ENCODE results near the gene NFIA. TPM values are rescaled to one million over a fixed set of nuclear protein-coding genes. Genes with fewer than 3 reads are reported as not detected.

The NFIA gene
- total and polyA plus RNA-seq, 12 donors: 11.2 to 117 (median 92.5) TPM

- peak; percentile 48 to 74 for DNase-seq
Measured at GRCh38 chr1:61337981-61338848, 255.9 kb downstream of the NFIA start.

GRCh38 chr1:61338899-61339298 lies 256.5 kb downstream of the NFIA start:
- 87 to 90% methylated on average over 5 of the region's 5 CpGs for WGBS, 2 donors
- H3K4me3 ChIP-seq: peak overlapping the region in 4 of 10 donors; percentile 11 to 28 (median 24)
- ATAC-seq (no peak), DNase-seq (no peak)
- intact Hi-C loops (cut with DNase I): loop anchor here in 8 of 10 donors (2.0 to 10.0 kb wide), 12 partner anchors 87 to 288 kb away; partner anchors contain the start of gene NFIA (in 4 of the 8)
- no peak for TF ChIP-seq CTCF (IDR thresholded peaks at IDR 0.05)
- peaks cover 0 to 1% (median 0%) of the 10 kb centered on the region in 9 donors for H3K36me3 ChIP-seq
- H3K27ac ChIP-seq: peak overlapping the region in 9 of 10 donors; percentile 44 to 86 (median 75)
- H3K27me3 ChIP-seq: no peaks in the 10 kb centered on the region
- no peaks in the 10 kb centered on the region for H3K9me3 ChIP-seq
- H3K4me1 ChIP-seq: peaks cover 13 to 68% (median 51%) of the 10 kb centered on the region in 9 donors

More at GRCh38 chr1:61337981-61338848, 255.9 kb downstream of the NFIA start:
- WGBS, 2 donors: 18 to 21% methylated on average over 13 of the region's 13 CpGs
- Histone ChIP-seq H3K27ac (peak overlapping the region; percentile 44 to 86 (median 75)), H3K27me3 (no peaks in the 10 kb centered on the region), H3K4me1 (peaks cover 8 to 64% (median 44%) of the 10 kb centered on the region in 9 donors), H3K36me3 (peaks cover 0 to 8% (median 0%) of the 10 kb centered on the region in 9 donors), H3K4me3 (peak overlapping the region in 6 of 10 donors; percentile 11 to 28 (median 19)), H3K9me3 (no peaks in the 10 kb centered on the region)
- TF ChIP-seq CTCF (IDR thresholded peaks at IDR 0.05): peak; percentile 19 to 80 (median 63)
- ATAC-seq: peak; percentile 69 to 90 (median 87)
- intact Hi-C loops (cut with DNase I): loop anchor here in 8 of 10 donors (2.0 to 10.0 kb wide), 12 partner anchors 86 to 287 kb away; partner anchors contain the start of gene NFIA (in 4 of the 8)

- H3K27me3 ChIP-seq: no peaks in the 10 kb centered on the region
- peaks cover 13 to 59% (median 56%) of the 10 kb centered on the region in 9 donors for H3K4me1 ChIP-seq
- H3K36me3 ChIP-seq: no peaks in the 10 kb centered on the region
- H3K27ac ChIP-seq: no peak overlapping the region
- no peak overlapping the region for H3K4me3 ChIP-seq
- DNase-seq: no peak
- intact Hi-C loops (cut with DNase I): loop anchor here in 4 of 10 donors (5.0 to 10.0 kb wide), 5 partner anchors 106 to 367 kb away; no protein-coding TSS in a partner anchor
- 93 to 94% methylated on average over 6 of the region's 6 CpGs for WGBS, 2 donors
- H3K9me3 ChIP-seq: no peaks in the 10 kb centered on the region
- ATAC-seq: no peak
- TF ChIP-seq CTCF (IDR thresholded peaks at IDR 0.05): no peak
Measured at GRCh38 chr1:61341426-61341825, 259.1 kb downstream of the NFIA start.

- Histone ChIP-seq H3K27ac (peak overlapping the region in 5 of 10 donors; percentile 3 to 55 (median 24)), H3K36me3 (peaks cover 0 to 17% (median 0%) of the 10 kb centered on the region in 9 donors), H3K4me3 (no peak overlapping the region), H3K27me3 (no peaks in the 10 kb centered on the region), H3K9me3 (no peaks in the 10 kb centered on the region), H3K4me1 (peaks cover 5 to 44% (median 32%) of the 10 kb centered on the region in 9 donors)
- no peak for TF ChIP-seq CTCF (IDR thresholded peaks at IDR 0.05)
- DNase-seq: no peak
- 49 to 61% methylated on average over 6 of the region's 6 CpGs for WGBS, 2 donors
- ATAC-seq: peak in 3 of 8 donors; percentile 18 to 31 (median 22)
- intact Hi-C loops (cut with DNase I): loop anchor here in 4 of 10 donors (5.0 to 10.0 kb wide), 5 partner anchors 103 to 369 kb away; no protein-coding TSS in a partner anchor
Measured at GRCh38 chr1:61343734-61344420, 261.5 kb downstream of the NFIA start.
